ENCODE results near the gene CLEC2L. TPM values are rescaled to one million over a fixed set of nuclear protein-coding genes. Genes with fewer than 3 reads are reported as not detected.

Gene CLEC2L
- total RNA-seq, 2 donors from 2014 or later: not detected

DNA sequence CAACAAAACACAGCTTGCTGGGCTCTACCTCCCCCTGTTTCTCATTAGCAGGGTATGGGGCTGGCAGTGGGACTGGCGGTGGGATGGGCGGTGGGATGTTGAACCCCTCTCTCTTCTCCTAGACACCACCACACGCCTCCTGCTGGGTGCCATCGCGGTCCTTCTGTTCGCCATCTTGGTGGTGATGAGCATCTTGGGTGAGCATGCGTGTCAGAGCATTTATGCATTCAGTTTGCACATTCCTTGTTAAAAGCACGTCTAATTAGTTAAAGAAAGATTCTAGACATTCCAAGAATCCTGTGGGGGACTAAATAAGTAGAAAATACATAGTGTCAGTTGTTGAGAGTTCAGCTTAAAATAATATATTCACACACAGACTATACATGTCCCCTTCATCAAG is 12.7 kb downstream of the CLEC2L start:
- Histone ChIP-seq H3K36me3 (no peaks in the 10 kb centered on the region), H3K4me3 (no peak overlapping the region), H3K27ac (no peak overlapping the region), H3K4me1 (ENCODE audit: control insufficient read depth in 1 of 2, low read depth in 2 of 2) (no peaks in the 10 kb centered on the region), H3K27me3 (replicated peaks; ENCODE audit: insufficient read depth) (no peaks in the 10 kb centered on the region), H3K9me3 (no peaks in the 10 kb centered on the region)
- DNase-seq (ENCODE audit: low spot score) (no peak), ATAC-seq (ENCODE audit: insufficient number of reproducible peaks, low FRiP score, low read depth) (no peak)
- TF ChIP-seq, protein P1, sequence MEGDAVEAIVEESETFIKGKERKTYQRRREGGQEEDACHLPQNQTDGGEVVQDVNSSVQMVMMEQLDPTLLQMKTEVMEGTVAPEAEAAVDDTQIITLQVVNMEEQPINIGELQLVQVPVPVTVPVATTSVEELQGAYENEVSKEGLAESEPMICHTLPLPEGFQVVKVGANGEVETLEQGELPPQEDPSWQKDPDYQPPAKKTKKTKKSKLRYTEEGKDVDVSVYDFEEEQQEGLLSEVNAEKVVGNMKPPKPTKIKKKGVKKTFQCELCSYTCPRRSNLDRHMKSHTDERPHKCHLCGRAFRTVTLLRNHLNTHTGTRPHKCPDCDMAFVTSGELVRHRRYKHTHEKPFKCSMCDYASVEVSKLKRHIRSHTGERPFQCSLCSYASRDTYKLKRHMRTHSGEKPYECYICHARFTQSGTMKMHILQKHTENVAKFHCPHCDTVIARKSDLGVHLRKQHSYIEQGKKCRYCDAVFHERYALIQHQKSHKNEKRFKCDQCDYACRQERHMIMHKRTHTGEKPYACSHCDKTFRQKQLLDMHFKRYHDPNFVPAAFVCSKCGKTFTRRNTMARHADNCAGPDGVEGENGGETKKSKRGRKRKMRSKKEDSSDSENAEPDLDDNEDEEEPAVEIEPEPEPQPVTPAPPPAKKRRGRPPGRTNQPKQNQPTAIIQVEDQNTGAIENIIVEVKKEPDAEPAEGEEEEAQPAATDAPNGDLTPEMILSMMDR (IDR thresholded peaks at IDR 0.05): no peak

DNA sequence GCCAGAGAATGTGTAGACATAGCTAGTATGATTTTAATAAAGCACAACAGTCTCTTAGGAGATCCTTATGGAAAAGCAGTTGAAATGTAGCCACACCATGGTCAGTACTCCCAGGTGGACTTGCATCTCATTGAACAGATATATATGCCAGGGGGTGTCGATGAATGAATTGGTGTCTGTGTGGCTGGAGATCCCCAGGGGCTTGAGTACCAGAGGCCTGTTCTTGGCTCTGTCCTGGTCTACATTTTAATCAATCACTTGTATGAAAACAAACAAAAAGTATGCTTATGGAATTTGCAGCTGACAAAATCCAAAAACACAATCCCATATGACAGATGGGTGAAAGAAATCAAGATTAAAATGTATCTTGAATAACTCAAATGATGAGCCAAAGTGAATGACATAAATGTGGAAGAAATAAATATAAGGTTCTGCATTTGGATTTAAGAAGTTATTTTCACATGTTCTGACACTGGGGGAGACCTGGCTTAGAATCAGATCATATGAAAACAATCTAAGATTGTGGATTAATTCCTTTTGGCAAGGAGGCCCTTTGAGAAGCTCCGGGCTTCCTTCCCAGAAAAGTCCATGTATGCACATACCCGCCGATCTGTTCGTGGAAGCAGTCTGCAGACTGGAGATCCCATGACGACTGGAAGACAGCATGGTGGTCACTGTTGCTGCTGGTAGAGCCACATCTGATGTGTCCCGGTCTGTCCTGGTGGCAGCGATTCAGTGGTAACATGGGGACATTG is 15.6 kb downstream of the CLEC2L start:
- no peak overlapping the region for H3K4me3 ChIP-seq
- H3K9me3 ChIP-seq: no peaks in the 10 kb centered on the region
- ATAC-seq (ENCODE audit: insufficient number of reproducible peaks, low FRiP score, low read depth) (no peak), DNase-seq (ENCODE audit: low spot score) (no peak)
- TF ChIP-seq, protein P1 (IDR thresholded peaks at IDR 0.05): no peak
- no peaks in the 10 kb centered on the region for H3K27me3 ChIP-seq (replicated peaks; ENCODE audit: insufficient read depth)
- H3K36me3 ChIP-seq: no peaks in the 10 kb centered on the region
- H3K4me1 ChIP-seq (ENCODE audit: control insufficient read depth in 1 of 2, low read depth in 2 of 2): no peaks in the 10 kb centered on the region
- no peak overlapping the region for H3K27ac ChIP-seq

DNA sequence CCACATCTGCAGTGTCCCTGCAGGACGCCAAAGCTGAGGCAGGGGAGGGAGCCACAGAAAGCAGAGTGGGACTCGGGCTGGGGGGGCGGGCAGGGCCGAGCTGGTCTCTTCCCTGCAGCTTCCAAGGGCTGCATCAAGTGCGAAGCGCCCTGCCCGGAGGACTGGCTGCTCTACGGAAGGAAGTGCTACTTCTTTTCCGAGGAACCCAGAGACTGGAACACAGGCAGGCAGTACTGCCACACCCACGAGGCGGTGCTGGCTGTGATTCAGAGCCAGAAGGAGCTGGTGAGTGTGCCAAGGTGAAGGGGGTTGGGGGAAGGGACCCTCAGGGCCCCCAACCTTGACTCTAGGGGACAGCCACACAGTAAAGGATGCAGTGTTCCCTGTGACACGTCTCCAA is 16.7 kb downstream of the CLEC2L start:
- Histone ChIP-seq H3K36me3 (no peaks in the 10 kb centered on the region), H3K27me3 (replicated peaks; ENCODE audit: insufficient read depth) (no peaks in the 10 kb centered on the region), H3K4me3 (no peak overlapping the region), H3K27ac (no peak overlapping the region), H3K4me1 (ENCODE audit: control insufficient read depth in 1 of 2, low read depth in 2 of 2) (no peaks in the 10 kb centered on the region), H3K9me3 (no peaks in the 10 kb centered on the region)
- TF ChIP-seq, protein P1 (IDR thresholded peaks at IDR 0.05): no peak
- ATAC-seq (ENCODE audit: insufficient number of reproducible peaks, low FRiP score, low read depth): no peak
- no peak for DNase-seq (ENCODE audit: low spot score)

DNA sequence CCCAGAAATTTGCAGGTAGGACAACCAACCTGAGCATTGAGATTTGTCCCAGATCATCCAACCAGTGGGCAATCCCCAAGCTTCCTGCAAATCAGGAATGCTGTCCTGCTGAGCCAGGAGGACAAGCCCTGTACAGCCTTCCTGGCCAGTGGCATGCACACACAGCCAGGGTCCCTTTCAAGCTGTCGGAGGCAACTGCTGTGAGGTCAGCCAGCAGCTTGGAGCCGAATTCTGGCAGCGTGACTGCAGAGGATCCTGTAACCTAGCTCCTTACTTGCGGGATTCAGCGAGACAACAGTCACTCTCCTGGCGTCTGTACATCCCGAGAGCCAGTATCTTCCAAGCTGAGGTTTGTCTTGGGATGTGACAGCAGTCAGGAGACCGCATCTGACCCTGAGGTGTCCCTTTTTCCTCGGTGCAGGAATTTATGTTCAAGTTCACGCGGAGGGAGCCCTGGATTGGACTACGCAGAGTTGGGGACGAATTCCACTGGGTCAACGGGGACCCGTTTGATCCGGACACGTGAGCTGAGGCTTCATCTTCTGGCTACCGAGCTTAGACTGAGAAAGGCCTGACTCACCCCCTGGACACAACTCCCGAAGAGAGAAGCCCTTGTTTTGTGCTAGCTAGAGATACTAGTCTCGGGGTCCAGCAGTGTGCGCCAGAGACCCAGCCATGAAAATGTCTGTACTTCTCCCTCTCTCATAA is 18.3 kb downstream of the CLEC2L start:
- no peak overlapping the region for H3K27ac ChIP-seq
- DNase-seq (ENCODE audit: low spot score): no peak
- ATAC-seq (ENCODE audit: insufficient number of reproducible peaks, low FRiP score, low read depth): no peak
- H3K36me3 ChIP-seq: no peaks in the 10 kb centered on the region
- H3K9me3 ChIP-seq: no peaks in the 10 kb centered on the region
- H3K4me3 ChIP-seq: no peak overlapping the region
- no peaks in the 10 kb centered on the region for H3K27me3 ChIP-seq (replicated peaks; ENCODE audit: insufficient read depth)
- no peaks in the 10 kb centered on the region for H3K4me1 ChIP-seq (ENCODE audit: control insufficient read depth in 1 of 2, low read depth in 2 of 2)
- TF ChIP-seq, protein P1 (IDR thresholded peaks at IDR 0.05): no peak

DNA sequence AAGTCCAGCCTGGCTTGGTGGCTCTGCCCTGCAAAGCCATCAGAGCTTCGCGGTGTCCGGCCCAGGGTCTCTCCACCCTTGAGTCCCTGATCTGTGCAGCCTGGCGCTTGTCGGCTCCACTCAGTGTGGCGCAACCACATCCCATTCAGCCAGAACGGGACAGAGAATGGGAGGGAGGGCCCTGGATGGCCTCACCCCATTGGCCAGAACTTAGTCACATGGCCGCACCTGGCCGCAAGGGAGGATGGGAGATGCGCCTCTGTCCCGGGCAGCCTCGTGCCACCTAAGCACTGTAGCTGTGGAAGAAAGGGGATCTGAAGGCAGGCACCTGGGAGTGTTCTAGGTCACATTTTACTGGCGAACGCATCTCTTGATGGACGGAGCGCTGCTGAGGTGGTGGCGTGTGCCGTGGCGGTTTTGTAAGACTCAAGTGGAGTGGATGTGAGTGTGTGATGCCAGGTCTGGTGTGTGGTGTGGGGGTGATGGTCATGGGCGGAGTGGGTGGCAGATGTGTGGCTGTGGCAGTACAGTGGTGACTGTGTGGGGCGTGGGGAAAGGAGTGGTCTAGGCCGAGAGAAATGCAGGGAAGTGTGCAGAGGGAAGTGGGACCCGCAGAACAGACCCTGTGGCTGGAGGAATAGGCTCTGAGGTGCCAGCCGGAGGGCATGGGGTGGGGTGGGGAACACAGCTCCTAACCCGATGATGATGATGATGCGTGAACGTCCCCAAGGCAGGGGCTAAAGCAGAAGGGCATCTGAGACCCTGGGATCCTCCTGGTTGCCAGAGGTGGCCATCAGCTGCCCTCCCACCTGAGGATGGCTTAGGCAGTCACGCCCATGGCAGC is 19.0 kb downstream of the CLEC2L start:
- Histone ChIP-seq H3K4me1 (ENCODE audit: control insufficient read depth in 1 of 2, low read depth in 2 of 2) (no peaks in the 10 kb centered on the region), H3K27me3 (replicated peaks; ENCODE audit: insufficient read depth) (no peaks in the 10 kb centered on the region), H3K4me3 (no peak overlapping the region), H3K36me3 (no peaks in the 10 kb centered on the region), H3K9me3 (no peaks in the 10 kb centered on the region), H3K27ac (no peak overlapping the region)
- TF ChIP-seq, protein P1 (IDR thresholded peaks at IDR 0.05): no peak
- ATAC-seq (ENCODE audit: insufficient number of reproducible peaks, low FRiP score, low read depth) (no peak), DNase-seq (ENCODE audit: low spot score) (no peak)
